IMR-90 (cell line): ENCODE results near the gene TMEM184B. TPM values are rescaled to one million over a fixed set of nuclear protein-coding genes. Genes with fewer than 3 reads are reported as not detected.

ENCODE experiments used
- ATAC-seq: fragments of 200-7000 bp; cut with Tn5 transposase; 2 replicates; pipeline ENCODE4 v1.9.1; 2020; ENCODE audit warnings: low read depth, mild to moderate bottlenecking, moderate library complexity
- BruUV-seq: library from RNA; stranded (reverse); fragments of 400-500 nt; replicated peaks from 2 replicates; lab custom pipeline; 2021; lab: Mats Ljungman, UMichigan
- CTCF ChIA-PET: fragments of 300-600 bp; formaldehyde crosslinking; extraction: SDS; loops from one replicate; lab custom pipeline; 2021; ENCODE audit warnings: antibody characterized with exemption; lab: Yijun Ruan, JAX
- POLR2A ChIA-PET: fragments of 300-600 bp; sonication (Branson Sonifier 250); formaldehyde crosslinking; loops from one replicate; lab custom pipeline; 2022; ENCODE audit warnings: antibody characterized with exemption; ENCODE audit not compliant: unreplicated experiment; lab: Charles Lee
- DNase-seq: peaks from one replicate; pipeline ENCODE4 v3.0.0; 2013
- H2AFZ ChIP-seq: replicated peaks from 2 replicates; pipeline ENCODE3; 2013; ENCODE audit warnings: low read length, mild to moderate bottlenecking; ENCODE audit not compliant: poor library complexity
- H2AK5ac ChIP-seq: 2 replicates; pipeline ENCODE4 v1.6.1; 2013; ENCODE audit warnings: low read depth, low read length, inconsistent platforms
- H2AK9ac ChIP-seq: replicated peaks from 2 replicates; pipeline ENCODE3; 2013; ENCODE audit warnings: mild to moderate bottlenecking, low read depth, low read length, moderate library complexity; ENCODE audit not compliant: poor library complexity
- H2BK120ac ChIP-seq: 2 replicates; pipeline ENCODE4 v1.6.1; 2013; ENCODE audit warnings: low read depth, low read length, inconsistent platforms
- H2BK15ac ChIP-seq: 3 replicates; pipeline ENCODE4 v1.6.1; 2013; ENCODE audit warnings: low read depth, low read length, inconsistent platforms
- H2BK20ac ChIP-seq: 2 replicates; pipeline ENCODE4 v1.6.1; 2013; ENCODE audit warnings: low read depth, mild to moderate bottlenecking, inconsistent platforms, low read length, moderate library complexity
- H2BK5ac ChIP-seq: 2 replicates; pipeline ENCODE4 v1.6.1; 2013; ENCODE audit warnings: mild to moderate bottlenecking, low read depth, low read length, inconsistent platforms; ENCODE audit not compliant: poor library complexity, severe bottlenecking
- H3K14ac ChIP-seq: replicated peaks from 2 replicates; pipeline ENCODE4 v1.6.1; 2013; ENCODE audit warnings: low read depth, low read length, inconsistent platforms
- H3K18ac ChIP-seq: 2 replicates; pipeline ENCODE4 v1.6.1; 2013; ENCODE audit warnings: low read depth, low read length, control low read depth
- H3K23ac ChIP-seq: 2 replicates; pipeline ENCODE4 v1.6.1; 2013; ENCODE audit warnings: low read depth, low read length, inconsistent platforms
- H3K27ac ChIP-seq: 2 replicates; pipeline ENCODE4 v1.5.1; 2013; ENCODE audit warnings: mild to moderate bottlenecking, control low read depth, low read length; ENCODE audit not compliant: insufficient read depth
- H3K27me3 ChIP-seq: 2 replicates; pipeline ENCODE4 v1.6.1; 2013; ENCODE audit warnings: low read length; ENCODE audit not compliant: control insufficient read depth, insufficient read depth
- H3K36me3 ChIP-seq: 2 replicates; pipeline ENCODE4 v1.6.1; 2013; ENCODE audit warnings: low read length, mixed read lengths; ENCODE audit not compliant: control insufficient read depth, insufficient read depth
- H3K4ac ChIP-seq: 2 replicates; pipeline ENCODE4 v1.6.1; 2013; ENCODE audit warnings: low read depth, low read length, inconsistent platforms
- H3K4me1 ChIP-seq: 2 replicates; pipeline ENCODE4 v1.6.1; 2013; ENCODE audit warnings: low read length, mixed read lengths; ENCODE audit not compliant: control insufficient read depth, insufficient read depth
- H3K4me2 ChIP-seq: 2 replicates; pipeline ENCODE4 v1.6.1; 2013; ENCODE audit warnings: low read depth, mild to moderate bottlenecking, control low read depth, low read length, moderate library complexity
- H3K4me3 ChIP-seq: 2 replicates; pipeline ENCODE4 v1.5.1; 2013; ENCODE audit warnings: low read depth, mild to moderate bottlenecking, control low read depth, low read length, moderate library complexity; ENCODE audit not compliant: insufficient read depth
- H3K56ac ChIP-seq: 2 replicates; pipeline ENCODE4 v1.6.1; 2013; ENCODE audit warnings: low read length, inconsistent platforms; ENCODE audit not compliant: insufficient read depth; ENCODE audit errors: extremely low read depth
- H3K79me1 ChIP-seq, 2 experiments: 2 replicates each; pipeline ENCODE4 v1.6.1; 2013; ENCODE audit warnings: low read length in 2 of 2, inconsistent platforms in 1 of 2, low read depth in 1 of 2
- H3K9ac ChIP-seq: 2 replicates; pipeline ENCODE4 v1.6.1; 2013; ENCODE audit warnings: low read depth, low read length, control low read depth
- H3K9me1 ChIP-seq: 2 replicates; pipeline ENCODE4 v1.6.1; 2013; ENCODE audit warnings: low read length, inconsistent platforms; ENCODE audit not compliant: insufficient read depth
- H3K9me3 ChIP-seq: 2 replicates; pipeline ENCODE4 v1.6.1; 2013; ENCODE audit warnings: low read length; ENCODE audit not compliant: control insufficient read depth, insufficient read depth
- H4K20me1 ChIP-seq: 2 replicates; pipeline ENCODE4 v1.6.1; 2013; ENCODE audit warnings: low read length, inconsistent platforms; ENCODE audit not compliant: insufficient read depth
- H4K5ac ChIP-seq: 2 replicates; pipeline ENCODE4 v1.6.1; 2013; ENCODE audit warnings: mild to moderate bottlenecking, low read depth, low read length, control low read depth
- H4K8ac ChIP-seq, 2 experiments: 2 replicates each; pipeline ENCODE4 v1.6.1; 2013; ENCODE audit warnings: low read depth in 2 of 2, low read length in 2 of 2, control low read depth in 1 of 2, inconsistent platforms in 1 of 2
- H4K91ac ChIP-seq: 2 replicates; pipeline ENCODE4 v1.6.1; 2013; ENCODE audit warnings: low read depth, low read length, inconsistent platforms; ENCODE audit not compliant: insufficient read depth
- BHLHE40 ChIP-seq: fragments of 150-350 bp; IDR thresholded peaks from 2 replicates; pipeline ENCODE4 v1.6.1; 2016; ENCODE audit warnings: mild to moderate bottlenecking, low read depth, low read length
- CHD1 ChIP-seq: IDR thresholded peaks from 2 replicates; pipeline ENCODE4 v1.6.1; 2012; ENCODE audit warnings: low read depth, low read length, improper control_type of control experiment
- CTCF ChIP-seq: conservative IDR thresholded peaks from 2 replicates; pipeline ENCODE4 v1.5.1; 2012; ENCODE audit warnings: mild to moderate bottlenecking, low read depth, low read length, improper control_type of control experiment
- ELK1 ChIP-seq: fragments of 150-350 bp; IDR thresholded peaks from 2 replicates; pipeline ENCODE4 v1.6.1; 2016; ENCODE audit warnings: low read depth, mild to moderate bottlenecking, low read length, moderate library complexity, borderline replicate concordance
- FOS ChIP-seq: fragments of 150-350 bp; IDR thresholded peaks from 2 replicates; pipeline ENCODE4 v1.6.1; 2016; ENCODE audit warnings: low read depth, low read length
- MAZ ChIP-seq: IDR thresholded peaks from 2 replicates; pipeline ENCODE4 v1.6.1; 2012; ENCODE audit warnings: low read depth, mild to moderate bottlenecking, low read length, improper control_type of control experiment, moderate library complexity, borderline replicate concordance
- MXI1 ChIP-seq: IDR thresholded peaks from 2 replicates; pipeline ENCODE4 v1.6.1; 2012; ENCODE audit warnings: low read depth, mild to moderate bottlenecking, low read length, moderate library complexity, borderline replicate concordance
- POLR2A ChIP-seq: IDR thresholded peaks from 2 replicates; pipeline ENCODE4 v1.6.1; 2012; ENCODE audit warnings: mild to moderate bottlenecking, low read depth, low read length
- RAD21 ChIP-seq: IDR thresholded peaks from 2 replicates; pipeline ENCODE4 v1.6.1; 2012; ENCODE audit warnings: low read length, improper control_type of control experiment
- RCOR1 ChIP-seq: IDR thresholded peaks from 2 replicates; pipeline ENCODE4 v1.6.1; 2012; ENCODE audit warnings: mild to moderate bottlenecking, low read length, improper control_type of control experiment; ENCODE audit not compliant: insufficient replicate concordance
- RFX5 ChIP-seq: IDR thresholded peaks from 2 replicates; pipeline ENCODE4 v1.8.0; 2012; ENCODE audit warnings: low read depth, mild to moderate bottlenecking, low read length, moderate library complexity
- SMC3 ChIP-seq: fragments of 150-350 bp; IDR thresholded peaks from 2 replicates; pipeline ENCODE4 v1.6.1; 2016; ENCODE audit warnings: low read depth, mild to moderate bottlenecking, antibody characterized with exemption, low read length, moderate library complexity
- WGBS, 2 experiments: methylation state at CpG; one replicate each; pipeline versions ENCODE4 v1.1.5 to v1.1.7; 2013; ENCODE audit warnings: missing lambda C conversion rate in 2 of 2; ENCODE audit not compliant: insufficient read length in 1 of 2; ENCODE audit errors: extremely low coverage in 2 of 2; 5-methylcytosine and 5-hydroxymethylcytosine counted together
- dilution Hi-C: fragments of 300-500 bp; cut with HindIII; formaldehyde crosslinking; loops from one replicate; pipeline ENCODE4 v1.14.3; 2018; ENCODE audit warnings: low sequenced_read_pairs; ENCODE audit not compliant: unreplicated experiment
- in situ Hi-C: fragments of 300-500 bp; cut with MboI; formaldehyde crosslinking; loops from 3 replicates; pipeline ENCODE4 v1.14.3; 2019; ENCODE audit warnings: low sequenced_read_pairs, inconsistent platforms, mixed read lengths
- intact Hi-C: fragments of 100-400 bp; cut with micrococcal nuclease; formaldehyde crosslinking; loops from 2 replicates; pipeline ENCODE4 v1.10.0; 2022
- polyA plus RNA-seq, 3 experiments: library from polyadenylated mRNA; depleted of rRNA; stranded (reverse); fragments of >200 nt; gene quantifications; 2 replicates each; pipeline ENCODE4 v1.2.3, GENCODE V29; 2012; ENCODE audit warnings: low replicate concordance in 1 of 3
- total RNA-seq: library from RNA; depleted of rRNA; stranded (reverse); fragments of >200 nt; gene quantifications from 2 replicates; pipeline ENCODE4 v1.2.3, GENCODE V29; 2012

Gene TMEM184B
- total and polyA plus RNA-seq, 2 of the 4 experiments (the other 2 are of a cell fraction) = 9.1 to 81.1 TPM

GRCh38 chr22:38240734-38241252 is 32.0 kb downstream of the TMEM184B start (continued):
- TF ChIP-seq RFX5 (no peak), MXI1 (0 out of 2 replicates have a peak, but pooled peaks have one; percentile 33)

GRCh38 chr22:38239101-38239761 is 33.6 kb downstream of the TMEM184B start:
- 0 out of 2 replicates have a peak, but pooled peaks cover 3% of the 10 kb centered on the region for H4K20me1 ChIP-seq
- in situ Hi-C loops = no loop called here
- peak overlapping the region; percentile 98 for H2AK5ac ChIP-seq
- ChIA-PET CTCF (interaction anchor here (0.9 to 1.6 kb wide), 2 partner anchors 11 to 124 kb away, joined by 4 to 6 read pairs; no protein-coding TSS in a partner anchor), POLR2A (no interaction called here)
- peak overlapping the region; percentile 60 for H4K5ac ChIP-seq
- H2AK9ac ChIP-seq = peak overlapping the region; percentile 98
- H3K4me2 ChIP-seq = peak overlapping the region; percentile 59
- H3K56ac ChIP-seq = peak overlapping the region; percentile 71
- H3K27me3 ChIP-seq = no peaks in the 10 kb centered on the region
- peak overlapping the region; percentile 78 for H2BK20ac ChIP-seq
- BruUV-seq = no TSS peak
- peaks cover 38% of the 10 kb centered on the region for H3K4me1 ChIP-seq
- H3K9ac ChIP-seq = peak overlapping the region; percentile 44
- dilution Hi-C loops = no loop called here
- peak overlapping the region; percentile 98 for H4K91ac ChIP-seq
- intact Hi-C loops = loop anchor here (2.0 kb wide), 1 partner anchor 78 kb away; the partner anchor contains the start of gene CSNK1E
- peaks cover 10 to 88% of the 10 kb centered on the region in 2 experiments; a peak in 3 of 4 replicates for H3K79me1 ChIP-seq
- peak overlapping the region; percentile 95 for H3K14ac ChIP-seq
- H4K8ac ChIP-seq = peak overlapping the region; percentile 56 to 96
- H2BK5ac ChIP-seq = peak overlapping the region; percentile 99
- peak overlapping the region; percentile 82 for H2AFZ ChIP-seq
- ATAC-seq (peak; percentile 81), DNase-seq (peak; percentile 98)
- H3K27ac ChIP-seq = peak overlapping the region; percentile 94
- peaks cover 34% of the 10 kb centered on the region for H3K36me3 ChIP-seq
- H3K18ac ChIP-seq = peak overlapping the region; percentile 72
- H3K4me3 ChIP-seq = no peak overlapping the region
- H3K9me1 ChIP-seq = peaks cover 30% of the 10 kb centered on the region
- WGBS, 2 experiments = 0% methylated on average over 2 of the region's 14 CpGs; no CpG with 5 or more reads in 1 of the 2 experiments
- H3K4ac ChIP-seq = peak overlapping the region; percentile 96
- no peaks in the 10 kb centered on the region for H3K9me3 ChIP-seq
- peak overlapping the region; percentile 76; the same call in 1 of the 3 replicates for H2BK15ac ChIP-seq
- peak overlapping the region; percentile 96 for H2BK120ac ChIP-seq
- peak overlapping the region; percentile 92 for H3K23ac ChIP-seq
- TF ChIP-seq BHLHE40 = peak; percentile 63
- TF ChIP-seq SMC3 = peak; percentile 36
- peak; percentile 88 for TF ChIP-seq FOS
- peak; percentile 40 for TF ChIP-seq RAD21
- TF ChIP-seq MAZ = peak; percentile 80
- no peak; the same call in 1 of the 2 replicates for TF ChIP-seq POLR2A
- TF ChIP-seq CTCF = peak; percentile 44
- no peak for TF ChIP-seq RFX5
- peak; percentile 76; the same call in 1 of the 2 replicates for TF ChIP-seq CHD1
- TF ChIP-seq MXI1 = peak; percentile 88
- peak; percentile 55 for TF ChIP-seq RCOR1
- TF ChIP-seq ELK1 = no peak
